Endothelial cell of umbilical vein (primary cell): ENCODE measurements around the gene SLC30A1.
"Not testable (repeated sequence)": the region's sequence is repeated elsewhere in the genome, so short reads cannot be mapped to it uniquely, and the experiment has no call there.

Experiments
- EZH2 ChIP-seq: IDR thresholded peaks from 2 replicates; pipeline ENCODE4 v1.6.1; 2012; ENCODE audit warnings: borderline replicate concordance, low read depth, mild to moderate bottlenecking, moderate library complexity, low read length, inconsistent platforms; ENCODE audit not compliant: severe bottlenecking
- POLR2A ChIP-seq: IDR thresholded peaks from 2 replicates; pipeline ENCODE4 v1.6.1; 2012; ENCODE audit warnings: low read depth, mild to moderate bottlenecking, control low read depth, low read length
- TF ChIP-seq, protein P1 (sequence below), 2 donors: IDR thresholded peaks; 1 replicate in 1 of 2; 2 replicates in 1 of 2; pipeline ENCODE4 v1.5.1; 2011; ENCODE audit warnings: low read length in 2 of 2, mild to moderate bottlenecking in 2 of 2, moderate library complexity in 2 of 2, control low read depth in 1 of 2, inconsistent platforms in 1 of 2, low read depth in 1 of 2; ENCODE audit not compliant: insufficient read depth in 1 of 2; ENCODE audit errors: extremely low read depth in 1 of 2
- TF ChIP-seq, protein P2 (sequence below): IDR thresholded peaks from 2 replicates; pipeline ENCODE4 v1.6.1; 2011; ENCODE audit not compliant: insufficient read depth, insufficient read length

DNA sequence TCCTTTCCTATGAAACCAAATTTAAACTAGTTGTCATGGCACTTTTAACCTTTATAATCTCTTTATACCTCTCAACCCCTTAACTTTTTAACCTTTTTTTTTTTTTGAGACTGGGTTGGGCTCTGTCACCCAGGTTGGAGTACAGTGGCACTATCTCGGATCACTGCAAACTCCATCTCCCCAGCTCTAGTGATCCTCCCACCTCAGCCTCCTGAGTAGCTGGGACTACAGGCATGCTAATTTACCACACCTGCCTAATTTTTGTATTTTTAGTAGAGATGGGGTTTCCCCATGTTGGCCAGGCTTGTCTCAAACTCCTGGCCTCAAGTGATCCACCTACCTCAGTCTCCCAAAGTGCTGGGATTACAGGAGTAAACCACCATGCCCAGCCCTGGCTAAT lies 8.6 kb downstream of the SLC30A1 start:
- TF ChIP-seq, protein P1, sequence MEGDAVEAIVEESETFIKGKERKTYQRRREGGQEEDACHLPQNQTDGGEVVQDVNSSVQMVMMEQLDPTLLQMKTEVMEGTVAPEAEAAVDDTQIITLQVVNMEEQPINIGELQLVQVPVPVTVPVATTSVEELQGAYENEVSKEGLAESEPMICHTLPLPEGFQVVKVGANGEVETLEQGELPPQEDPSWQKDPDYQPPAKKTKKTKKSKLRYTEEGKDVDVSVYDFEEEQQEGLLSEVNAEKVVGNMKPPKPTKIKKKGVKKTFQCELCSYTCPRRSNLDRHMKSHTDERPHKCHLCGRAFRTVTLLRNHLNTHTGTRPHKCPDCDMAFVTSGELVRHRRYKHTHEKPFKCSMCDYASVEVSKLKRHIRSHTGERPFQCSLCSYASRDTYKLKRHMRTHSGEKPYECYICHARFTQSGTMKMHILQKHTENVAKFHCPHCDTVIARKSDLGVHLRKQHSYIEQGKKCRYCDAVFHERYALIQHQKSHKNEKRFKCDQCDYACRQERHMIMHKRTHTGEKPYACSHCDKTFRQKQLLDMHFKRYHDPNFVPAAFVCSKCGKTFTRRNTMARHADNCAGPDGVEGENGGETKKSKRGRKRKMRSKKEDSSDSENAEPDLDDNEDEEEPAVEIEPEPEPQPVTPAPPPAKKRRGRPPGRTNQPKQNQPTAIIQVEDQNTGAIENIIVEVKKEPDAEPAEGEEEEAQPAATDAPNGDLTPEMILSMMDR (IDR thresholded peaks at IDR 0.05; ENCODE audit: extremely low read depth in 1 of 2, insufficient read depth in 1 of 2, low read depth in 1 of 2, low read length in 2 of 2), result not testable (repeated sequence)
- not testable (repeated sequence) for TF ChIP-seq POLR2A, EZH2
- TF ChIP-seq, protein P2, sequence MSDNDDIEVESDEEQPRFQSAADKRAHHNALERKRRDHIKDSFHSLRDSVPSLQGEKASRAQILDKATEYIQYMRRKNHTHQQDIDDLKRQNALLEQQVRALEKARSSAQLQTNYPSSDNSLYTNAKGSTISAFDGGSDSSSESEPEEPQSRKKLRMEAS, result not testable (repeated sequence)
